Fibroblast of lung (primary cell): ENCODE results near the gene KIAA1328.

Experiments
- CTCF ChIP-seq, 2 donors: IDR thresholded peaks in 1 of 2; conservative IDR thresholded peaks in 1 of 2; 1 replicate in 1 of 2; 2 replicates in 1 of 2; pipeline ENCODE4 v1.5.1; 2011 to 2012; ENCODE audit warnings: low read length in 2 of 2, control low read depth in 1 of 2, inconsistent platforms in 1 of 2, low read depth in 1 of 2, mild to moderate bottlenecking in 1 of 2
- EZH2 ChIP-seq: IDR thresholded peaks from 2 replicates; pipeline ENCODE4 v1.5.1; 2012; ENCODE audit warnings: low read length, control low read depth, mild to moderate bottlenecking; ENCODE audit errors: missing control alignments

GRCh38 chr18:37161491-37161890 is 332.6 kb downstream of the KIAA1328 start:
- TF ChIP-seq CTCF (conservative IDR thresholded peaks at IDR 0.05 in 1 of 2, IDR thresholded peaks at IDR 0.05 in 1 of 2; ENCODE audit: low read depth in 1 of 2, low read length in 2 of 2) (no peak), EZH2 (no peak)
